Measurements from ENCODE around the gene KRTAP5-5. TPM values are rescaled to one million over a fixed set of nuclear protein-coding genes. Genes with fewer than 3 reads are reported as not detected.
"Not testable (repeated sequence)": the region's sequence is repeated elsewhere in the genome, so short reads cannot be mapped to it uniquely, and the experiment has no call there.

The KRTAP5-5 gene, protein sequence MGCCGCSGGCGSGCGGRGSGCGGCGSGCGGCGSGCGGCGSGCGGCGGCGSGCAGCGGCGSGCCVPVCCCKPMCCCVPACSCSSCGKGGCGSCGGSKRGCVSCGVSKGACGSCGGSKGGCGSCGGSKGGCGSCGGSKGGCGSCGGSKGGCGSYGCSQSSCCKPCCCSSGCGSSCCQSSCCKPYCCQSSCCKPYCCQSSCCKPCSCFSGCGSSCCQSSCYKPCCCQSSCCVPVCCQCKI
- polyA plus RNA-seq (2013, experiment 1 of 2; ENCODE audit: insufficient read length) = not detected
- not detected for polyA plus RNA-seq (2013, experiment 2 of 2; ENCODE audit: insufficient read length)

DNA sequence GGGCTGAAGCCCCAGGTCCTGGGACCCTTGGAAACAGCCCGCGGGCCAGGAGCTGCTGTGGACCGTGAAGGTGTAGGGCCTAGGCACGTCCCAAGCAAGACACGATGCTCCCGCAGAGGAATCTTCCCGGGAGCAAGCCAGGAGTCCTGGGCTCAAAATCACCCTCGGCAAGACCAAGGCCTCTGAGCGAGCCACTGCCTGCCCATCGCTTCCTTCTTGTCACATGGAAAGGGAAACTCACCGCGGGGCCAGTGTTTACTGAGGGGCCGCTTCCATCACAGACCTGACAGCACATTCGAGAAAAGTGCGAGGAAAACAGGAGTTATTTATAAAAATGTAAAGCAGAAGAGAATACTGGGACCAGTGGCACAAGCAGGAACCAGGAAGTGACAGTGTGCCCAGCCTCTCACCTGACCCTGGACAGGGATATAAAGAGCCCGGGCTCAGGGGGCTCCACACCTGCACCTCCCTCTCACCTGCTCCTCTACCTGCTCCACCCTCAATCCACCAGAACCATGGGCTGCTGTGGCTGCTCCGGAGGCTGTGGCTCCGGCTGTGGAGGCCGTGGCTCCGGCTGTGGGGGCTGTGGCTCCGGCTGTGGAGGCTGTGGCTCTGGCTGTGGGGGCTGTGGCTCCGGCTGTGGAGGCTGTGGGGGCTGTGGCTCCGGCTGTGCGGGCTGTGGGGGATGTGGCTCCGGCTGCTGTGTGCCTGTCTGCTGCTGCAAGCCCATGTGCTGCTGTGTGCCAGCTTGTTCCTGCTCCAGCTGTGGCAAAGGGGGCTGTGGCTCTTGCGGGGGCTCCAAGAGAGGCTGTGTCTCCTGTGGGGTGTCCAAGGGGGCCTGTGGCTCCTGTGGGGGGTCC is at the start of gene KRTAP5-5:
Gene KRTAP5-5, plus strand, starts transcription at position 450 of the 860 bp plus-strand sequence. Its CDS starts 66 bp downstream, at position 516.
- no peak for DNase-seq

DNA sequence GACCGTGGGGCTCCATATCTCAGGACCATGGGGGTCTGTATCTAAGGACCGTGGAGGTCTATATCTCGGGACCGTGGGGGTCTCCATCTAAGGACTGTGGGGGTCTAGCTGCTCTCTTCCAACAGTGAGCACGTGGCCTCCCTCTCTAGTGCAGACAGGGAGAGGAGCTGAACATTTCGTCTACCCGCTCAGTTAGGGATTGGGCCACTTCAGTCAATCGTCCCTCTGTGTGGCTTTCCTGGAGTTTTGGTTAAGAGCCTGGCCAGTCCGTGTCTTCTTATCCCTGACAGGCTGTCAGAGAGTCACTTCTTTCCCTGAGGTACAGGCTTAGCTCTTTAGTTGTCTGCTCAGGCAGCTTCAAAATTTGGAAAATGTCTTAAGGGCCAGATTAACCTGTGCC is 47.6 kb upstream of the KRTAP5-5 start:
- DNase-seq = no peak

DNA sequence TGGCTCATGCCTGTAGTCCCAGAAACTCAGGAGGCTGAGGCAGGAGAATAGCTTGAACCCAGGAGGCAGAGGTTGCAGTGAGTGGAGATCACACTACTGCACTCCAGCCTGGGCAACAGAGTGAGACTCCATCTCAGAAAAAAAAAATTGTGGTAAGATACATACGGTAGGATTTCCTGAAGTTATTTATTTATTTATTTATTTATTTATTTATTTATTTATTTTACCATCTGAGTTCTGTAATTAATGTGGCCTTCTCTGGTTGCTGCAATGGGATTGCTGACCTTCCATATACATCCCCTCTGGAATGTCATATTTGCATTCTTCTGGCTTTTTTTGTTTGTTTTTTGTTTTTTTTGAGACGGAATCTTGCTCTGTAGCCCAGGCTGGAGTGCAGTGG is 46.7 kb upstream of the KRTAP5-5 start:
- not testable (repeated sequence) for DNase-seq

DNA sequence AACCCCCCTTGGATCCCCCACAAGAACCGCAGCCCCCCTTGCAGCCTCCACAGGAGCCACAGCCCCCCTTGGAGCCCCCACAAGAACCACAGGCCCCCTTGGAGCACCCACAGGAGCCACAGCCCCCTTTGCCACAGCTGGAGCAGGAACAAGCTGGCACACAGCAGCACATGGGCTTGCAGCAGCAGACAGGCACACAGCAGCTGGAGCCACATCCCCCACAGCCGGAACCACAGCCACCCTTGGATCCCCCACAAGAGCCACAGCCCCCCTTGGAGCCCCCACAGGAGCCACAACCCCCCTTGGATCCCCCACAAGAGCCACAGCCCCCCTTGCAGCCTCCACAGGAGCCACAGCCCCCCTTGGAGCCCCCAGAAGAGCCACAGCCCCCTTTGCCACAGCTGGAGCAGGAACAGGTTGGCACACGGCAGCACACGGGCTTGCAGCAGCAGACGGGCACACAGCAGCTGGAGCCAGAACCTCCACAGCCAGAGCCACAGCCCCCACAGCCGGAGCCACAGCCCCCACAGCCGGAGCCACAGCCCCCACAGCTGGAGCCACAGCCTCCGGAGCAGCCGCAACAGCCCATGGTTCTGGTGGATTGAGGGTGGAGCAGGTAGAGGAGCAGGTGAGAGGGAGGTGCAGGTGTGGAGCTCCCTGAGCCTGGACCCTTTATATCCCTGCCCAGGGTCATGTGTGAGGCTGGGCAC is 44.8 kb upstream of the KRTAP5-5 start, which contains the start of gene KRTAP5-1:
Gene KRTAP5-1, minus strand, starts transcription at position 623 of the 710 bp plus-strand sequence. Its CDS starts 34 bp downstream, at position 589.
- DNase-seq = not testable (repeated sequence)

DNA sequence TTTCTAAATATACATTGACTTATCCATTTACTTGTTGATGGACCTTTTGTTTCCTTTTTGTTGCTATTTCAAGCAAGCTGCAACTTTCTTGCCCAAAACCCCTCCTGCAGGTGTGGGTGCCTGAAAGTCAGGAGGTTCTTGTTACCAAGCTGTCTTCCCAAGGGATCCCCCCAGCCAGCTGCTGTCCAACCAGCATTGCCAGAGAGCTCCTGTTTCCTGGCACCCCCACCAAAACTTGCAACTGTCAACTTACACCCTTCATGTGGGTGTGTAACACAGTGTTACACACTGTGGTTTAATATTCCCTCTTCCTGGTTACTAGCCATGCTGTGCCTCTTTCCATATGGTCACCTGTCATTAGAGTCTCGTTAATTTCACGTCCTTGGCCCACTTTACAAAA is 42.9 kb upstream of the KRTAP5-5 start:
- DNase-seq = no peak

DNA sequence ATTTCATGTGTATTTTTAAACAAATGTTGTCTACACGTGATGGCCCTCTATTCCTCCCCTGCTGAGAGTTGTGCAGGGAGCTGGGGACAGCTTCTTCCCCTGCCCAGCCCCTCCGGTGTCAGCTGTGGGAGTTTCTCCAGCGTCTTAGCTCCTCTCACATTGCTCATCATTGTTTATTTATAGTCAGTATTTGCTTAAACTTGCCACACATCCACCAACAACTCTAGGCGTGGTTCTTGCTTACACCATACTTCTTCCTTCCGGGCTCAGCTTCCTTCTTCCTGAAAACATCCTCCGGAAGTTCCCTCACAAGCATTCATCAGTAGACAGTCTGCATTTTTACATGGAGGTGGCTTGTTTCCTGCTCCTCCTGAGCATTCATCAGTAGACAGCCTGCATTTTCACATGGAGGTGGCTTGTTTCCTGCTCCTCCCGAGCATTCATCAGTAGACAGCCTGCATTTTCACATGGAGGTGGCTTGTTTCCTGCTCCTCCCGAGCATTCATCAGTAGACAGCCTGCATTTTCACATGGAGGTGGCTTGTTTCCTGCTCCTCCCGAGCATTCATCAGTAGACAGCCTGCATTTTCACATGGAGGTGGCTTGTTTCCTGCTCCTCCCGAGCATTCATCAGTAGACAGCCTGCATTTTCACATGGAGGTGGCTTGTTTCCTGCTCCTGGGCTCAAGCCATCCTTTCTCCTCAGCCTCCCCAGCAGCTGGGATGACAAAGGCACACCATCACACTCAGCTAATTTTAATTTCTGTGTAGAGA is 40.2 kb upstream of the KRTAP5-5 start:
- not testable (repeated sequence) for DNase-seq

DNA sequence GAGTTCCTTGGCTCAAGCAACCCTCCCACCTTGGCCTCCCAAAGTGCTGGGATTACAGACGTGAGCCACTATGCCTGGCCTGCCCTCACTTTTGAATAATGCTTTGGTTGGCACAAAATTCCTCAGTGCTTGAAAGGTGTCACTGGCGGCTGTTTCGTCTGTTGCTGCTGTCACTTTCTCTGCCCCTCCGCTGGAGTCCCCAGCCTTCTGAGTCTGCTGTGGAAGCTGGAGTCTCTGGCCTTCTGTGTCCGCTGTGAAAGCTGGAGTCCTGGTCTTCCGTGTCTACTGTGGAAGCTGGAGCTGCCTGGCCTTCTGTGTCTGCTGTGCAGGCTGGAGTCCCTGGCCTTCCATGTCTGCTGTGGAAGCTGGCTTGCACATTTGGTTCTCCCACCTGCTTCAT is 39.6 kb upstream of the KRTAP5-5 start:
- no peak for DNase-seq

DNA sequence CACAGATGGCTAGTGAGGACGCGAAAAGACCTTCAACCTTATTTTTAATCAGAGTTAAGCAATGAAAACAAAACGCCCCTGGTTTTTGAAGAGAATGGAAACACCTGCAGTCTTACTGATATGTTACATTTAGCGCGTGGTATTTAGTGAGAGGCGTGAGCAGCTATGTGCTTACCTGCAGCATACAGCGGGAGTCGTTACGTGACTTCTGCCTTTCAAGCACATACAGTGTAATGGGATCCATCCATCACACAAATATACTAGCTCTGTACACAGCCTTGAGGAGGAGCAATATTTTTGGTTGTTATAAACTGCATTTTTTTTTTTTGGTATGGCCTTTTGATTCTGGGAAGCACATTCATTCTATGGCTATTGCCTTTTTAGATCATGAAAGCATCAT is 36.9 kb upstream of the KRTAP5-5 start:
- no peak for DNase-seq

DNA sequence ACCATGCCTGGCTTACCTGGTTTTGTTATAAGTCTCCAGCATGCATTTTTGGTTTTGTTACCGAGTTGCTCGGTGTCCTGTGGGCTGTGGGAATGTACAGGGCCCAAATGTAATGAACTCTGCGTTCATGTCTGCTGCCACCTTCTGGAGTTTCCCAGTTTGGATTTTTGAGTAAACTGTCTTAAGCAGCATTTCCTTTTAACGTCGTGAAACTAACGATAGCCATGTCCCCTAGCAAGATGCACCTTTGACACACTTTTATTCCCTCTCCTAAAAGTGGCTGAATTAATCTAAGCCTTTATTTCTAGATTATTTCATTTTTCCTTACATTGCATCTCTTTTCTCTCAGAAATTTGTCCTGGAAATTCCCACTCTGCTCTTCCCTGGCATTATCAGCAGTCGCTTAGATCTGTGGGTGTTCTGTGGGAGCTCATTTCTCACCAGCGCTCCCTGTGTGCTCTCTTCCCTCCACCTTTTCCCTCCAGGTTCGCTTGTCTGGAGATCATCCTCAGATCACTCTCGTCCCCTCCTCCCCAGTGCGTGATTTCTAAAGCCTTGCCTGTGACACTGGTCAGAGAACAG is 33.5 kb upstream of the KRTAP5-5 start:
- DNase-seq = not testable (repeated sequence)

DNA sequence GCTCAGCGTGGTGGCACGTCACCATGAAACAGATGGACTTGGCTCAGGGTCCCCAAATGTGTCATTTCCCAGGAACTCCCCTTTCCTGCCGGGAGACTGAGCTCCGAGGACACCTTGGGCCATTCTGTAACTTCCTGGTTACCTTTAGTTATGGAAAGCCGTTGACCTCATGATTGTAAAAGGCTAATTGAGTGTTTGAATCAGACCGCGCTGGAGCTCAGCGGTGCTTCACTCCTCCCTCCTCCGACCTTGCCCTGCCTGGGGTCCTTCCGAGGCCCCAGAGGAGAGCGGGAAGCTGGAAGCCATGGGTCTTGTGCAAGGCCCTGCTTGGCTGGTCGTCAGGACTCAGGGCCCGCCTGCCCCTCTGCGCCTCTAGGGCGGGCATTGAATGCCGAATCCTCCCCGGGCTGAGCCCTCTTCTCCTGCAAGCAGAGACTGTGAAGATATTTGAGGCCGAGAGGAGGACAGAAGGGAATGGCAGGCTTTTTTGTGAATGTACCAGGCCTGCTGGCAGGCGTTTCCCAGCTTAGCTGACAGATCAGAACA is 32.9 kb upstream of the KRTAP5-5 start:
- DNase-seq = not testable (repeated sequence)

DNA sequence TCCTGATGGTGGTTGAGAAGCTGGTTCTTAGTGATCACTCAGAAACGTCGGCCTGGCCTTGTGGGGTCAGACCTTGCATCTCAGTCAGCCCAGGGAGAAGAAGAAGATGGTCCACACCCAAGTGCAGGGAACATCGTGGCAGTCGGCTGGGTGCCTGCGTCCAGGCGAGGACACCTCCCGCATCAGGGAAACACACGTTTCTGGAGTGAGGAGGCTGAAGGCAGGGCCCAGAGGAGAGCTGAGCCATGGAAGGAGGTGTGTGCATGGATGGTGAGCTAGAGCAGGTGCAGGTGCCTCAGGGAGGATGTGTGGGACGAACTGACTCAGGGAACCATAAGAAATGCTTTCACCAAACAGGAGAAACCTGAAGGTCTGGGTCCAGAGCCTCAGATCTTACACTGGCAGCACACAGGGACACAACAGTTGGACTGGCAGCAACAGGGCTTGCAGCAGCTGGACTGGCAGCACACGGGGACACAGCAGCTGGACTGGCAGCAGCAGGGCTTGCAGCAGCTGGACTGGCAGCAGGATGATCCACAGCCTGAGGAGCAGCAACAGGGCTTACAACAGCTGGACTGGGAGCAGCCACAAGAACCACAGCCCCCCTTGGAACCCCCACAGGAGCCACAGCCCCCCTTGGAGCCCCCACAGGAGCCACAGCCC is 32.1 kb upstream of the KRTAP5-5 start:
- no peak for DNase-seq

DNA sequence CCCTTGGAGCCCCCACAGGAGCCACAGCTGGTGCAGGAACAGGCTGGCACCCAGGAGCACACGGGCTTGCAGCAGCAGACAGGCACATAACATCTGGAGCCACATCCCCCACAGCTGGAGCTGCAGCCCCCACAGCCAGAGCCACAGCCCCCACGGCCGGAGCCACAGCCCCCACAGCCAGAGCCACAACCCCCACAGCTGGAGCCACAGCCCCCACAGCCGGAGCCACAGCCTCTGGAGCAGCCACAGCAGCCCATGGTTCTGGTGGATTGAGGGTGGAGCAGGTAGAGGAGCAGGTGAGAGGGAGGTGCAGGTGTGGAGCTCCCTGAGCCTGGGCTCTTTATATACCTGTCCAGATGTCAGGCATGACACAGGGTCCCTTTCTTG is 31.6 kb upstream of the KRTAP5-5 start, which contains the start of gene KRTAP5-2:
Gene KRTAP5-2, minus strand, starts transcription at position 301 of the 387 bp plus-strand sequence. Its CDS starts 44 bp downstream, at position 257.
- no peak for DNase-seq

DNA sequence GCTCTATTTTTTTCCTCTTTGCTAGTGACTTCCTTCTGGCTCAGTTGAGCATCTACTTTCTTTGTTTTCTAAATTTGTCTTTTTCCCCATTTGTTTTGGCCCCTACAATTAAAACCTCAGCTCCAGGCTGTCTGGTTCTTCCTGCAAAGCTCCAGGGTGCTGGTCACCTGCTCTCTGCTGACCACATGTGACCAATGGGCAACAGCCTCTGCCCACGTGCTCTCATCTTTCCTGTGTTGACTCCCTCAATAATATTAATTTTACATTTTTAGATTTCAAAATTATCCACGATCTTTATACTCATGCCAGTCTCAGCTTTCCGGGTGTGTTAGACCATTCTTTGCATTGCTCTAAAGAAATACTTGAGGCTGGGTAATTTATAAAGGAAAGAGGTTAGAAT is 31.2 kb upstream of the KRTAP5-5 start:
- not testable (repeated sequence) for DNase-seq

DNA sequence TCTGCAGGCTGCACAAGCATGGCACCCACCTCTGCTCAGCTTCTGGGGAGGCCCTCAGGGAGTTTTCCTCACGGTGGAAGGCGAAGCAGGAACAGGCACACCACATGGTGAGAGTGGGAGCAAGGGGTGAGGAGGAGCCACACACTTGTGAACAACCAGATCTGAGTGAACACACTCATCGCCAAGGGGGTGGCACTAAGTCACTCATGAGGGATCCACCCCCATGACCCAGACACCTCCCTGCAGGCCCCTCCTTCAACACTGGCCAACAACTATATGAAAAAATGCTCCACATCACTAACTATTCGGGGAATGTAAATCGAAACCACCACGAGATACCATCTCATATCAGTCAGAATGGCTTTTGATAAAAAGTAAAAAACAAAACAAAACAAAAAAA is 30.8 kb upstream of the KRTAP5-5 start:
- no peak for DNase-seq

DNA sequence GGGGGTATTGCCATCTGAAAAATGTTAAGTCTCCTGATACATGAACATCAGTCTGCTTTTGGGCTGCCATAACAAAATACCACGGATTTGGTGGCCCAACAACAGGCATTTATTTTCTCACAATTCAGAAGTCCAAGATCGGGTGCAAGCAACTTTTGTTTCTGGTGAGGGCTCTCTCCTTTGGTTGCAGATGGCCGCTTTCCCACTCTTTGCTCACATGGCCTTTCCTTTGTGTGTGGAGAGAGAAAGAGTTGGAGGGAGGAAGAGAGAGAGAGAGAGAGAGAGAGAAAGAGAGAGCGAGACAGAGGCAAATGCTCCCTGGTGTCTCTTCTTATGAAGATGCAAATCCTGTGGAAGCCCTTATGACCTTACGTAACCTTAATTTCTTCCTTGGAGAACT is 28.9 kb upstream of the KRTAP5-5 start:
- no peak for DNase-seq

DNA sequence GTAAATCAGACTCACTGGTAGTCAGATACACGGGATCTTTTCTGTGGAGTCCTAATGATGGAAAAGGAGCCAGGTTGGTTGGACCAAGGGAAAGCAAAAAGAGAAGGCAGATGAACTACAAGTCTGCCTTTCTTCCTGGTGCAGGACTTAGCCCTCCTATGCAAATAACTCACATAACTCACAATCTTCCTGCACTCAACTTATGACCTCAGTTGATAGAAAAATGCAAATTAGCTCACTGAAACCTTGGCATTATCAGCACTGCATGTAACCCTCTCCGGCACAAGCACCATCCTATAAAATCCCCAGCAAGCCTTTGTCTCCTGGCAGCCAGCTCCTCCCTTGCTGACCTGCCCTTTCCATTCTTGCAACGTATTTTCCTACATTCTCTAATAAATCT is 27.9 kb upstream of the KRTAP5-5 start:
- not testable (repeated sequence) for DNase-seq

DNA sequence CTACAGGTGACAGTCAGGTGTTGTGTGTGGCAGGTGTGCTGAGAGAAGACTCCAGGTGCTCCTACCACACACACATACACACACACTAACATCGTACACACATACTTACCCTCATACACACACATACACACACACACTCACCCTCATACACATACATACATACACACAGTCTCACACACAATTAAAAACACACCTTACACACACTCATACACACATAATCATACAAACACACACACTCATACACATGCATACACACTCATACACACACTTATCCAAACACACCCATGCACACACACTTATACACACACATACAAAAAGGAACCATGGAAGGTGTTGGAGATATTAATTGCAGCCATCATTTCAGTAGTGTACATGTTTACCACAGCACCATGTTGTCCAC is 25.9 kb upstream of the KRTAP5-5 start:
- DNase-seq = no peak

DNA sequence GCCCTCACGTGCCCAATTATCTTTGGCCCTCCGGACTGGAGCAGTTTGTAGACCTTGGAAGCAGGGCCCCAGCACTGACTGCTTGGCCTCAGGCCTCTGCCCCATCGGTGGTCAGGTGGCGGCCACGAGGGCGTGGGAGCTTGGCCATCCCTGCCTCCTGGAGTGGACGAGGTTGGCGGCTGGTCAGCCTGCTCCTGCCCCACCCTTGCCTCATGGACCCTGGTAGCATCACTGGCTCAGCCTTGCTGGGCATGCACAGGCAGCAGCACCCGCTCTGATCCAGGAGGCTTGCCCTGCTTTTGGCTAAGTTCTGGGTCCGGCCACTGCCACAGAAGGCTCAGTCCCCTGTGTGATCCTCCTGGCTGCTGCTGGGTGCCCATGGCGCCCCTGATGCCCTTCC is 25.4 kb upstream of the KRTAP5-5 start:
- no peak for DNase-seq

DNA sequence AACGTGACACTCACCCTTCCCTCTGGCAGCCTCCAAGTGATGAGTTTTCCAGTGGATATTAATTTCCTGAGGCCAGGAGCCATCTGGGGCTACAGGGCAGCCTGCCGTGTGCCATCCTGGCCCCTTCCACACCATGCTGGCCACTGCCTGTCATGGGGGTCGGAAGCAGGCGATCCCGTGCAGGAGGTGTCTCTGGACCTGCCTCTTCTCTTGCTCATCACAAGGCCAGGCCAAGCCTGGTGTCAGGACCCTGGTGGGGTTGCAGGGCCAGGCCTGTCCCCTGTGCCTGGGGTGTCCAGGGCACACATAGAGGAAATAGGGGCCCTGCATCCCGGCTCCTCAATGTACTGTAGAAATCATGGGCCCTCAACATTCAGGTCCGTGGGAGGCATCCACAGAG is 24.9 kb upstream of the KRTAP5-5 start:
- DNase-seq = no peak

DNA sequence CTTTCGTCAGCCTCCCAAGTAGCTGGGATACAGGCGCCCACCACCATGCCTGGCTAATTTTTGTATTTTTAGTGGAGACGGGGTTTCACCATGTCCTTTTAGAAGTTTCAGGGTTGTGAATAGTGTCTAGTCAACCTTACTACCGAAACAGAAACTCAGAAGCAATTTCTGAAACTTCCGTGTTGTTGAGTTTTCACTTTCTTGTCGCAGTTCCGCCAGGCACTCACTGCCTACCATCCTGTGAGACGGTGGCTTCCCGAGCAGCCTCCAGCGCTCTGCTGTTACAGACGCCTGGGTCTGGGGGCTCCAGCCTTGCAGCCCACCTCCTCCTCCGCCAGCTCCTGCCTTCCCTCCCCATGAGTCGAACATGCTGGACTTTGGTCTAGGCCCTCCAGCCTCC is 23.7 kb upstream of the KRTAP5-5 start:
- DNase-seq = not testable (repeated sequence)
